KOPT-K1 (cell line): Measurements from ENCODE around the gene MYO1D.

Experiments
- H3K27ac ChIP-seq: fragments of 200-600 bp; sonication (generic); 2 replicates; pipeline ENCODE4 v1.5.1; 2016; ENCODE audit warnings: antibody characterized with exemption, mild to moderate bottlenecking, low read depth, low read length; ENCODE audit not compliant: poor library complexity, severe bottlenecking
- H3K36me3 ChIP-seq: fragments of 200-600 bp; sonication (generic); 2 replicates; pipeline ENCODE4 v1.5.1; 2017; ENCODE audit warnings: antibody characterized with exemption, mild to moderate bottlenecking, low read length, moderate library complexity; ENCODE audit not compliant: insufficient read depth
- H3K9me3 ChIP-seq: fragments of 200-600 bp; sonication (generic); 2 replicates; pipeline ENCODE4 v1.5.1; 2017; ENCODE audit warnings: antibody characterized with exemption, low read length, mild to moderate bottlenecking; ENCODE audit not compliant: insufficient read depth, poor library complexity, severe bottlenecking

The MYO1D gene

GRCh38 chr17:32772453-32773025 lies 104.4 kb downstream of the MYO1D start:
- no peaks in the 10 kb centered on the region for H3K9me3 ChIP-seq
- H3K36me3 ChIP-seq, result no peaks in the 10 kb centered on the region
- H3K27ac ChIP-seq, result no peak overlapping the region

DNA sequence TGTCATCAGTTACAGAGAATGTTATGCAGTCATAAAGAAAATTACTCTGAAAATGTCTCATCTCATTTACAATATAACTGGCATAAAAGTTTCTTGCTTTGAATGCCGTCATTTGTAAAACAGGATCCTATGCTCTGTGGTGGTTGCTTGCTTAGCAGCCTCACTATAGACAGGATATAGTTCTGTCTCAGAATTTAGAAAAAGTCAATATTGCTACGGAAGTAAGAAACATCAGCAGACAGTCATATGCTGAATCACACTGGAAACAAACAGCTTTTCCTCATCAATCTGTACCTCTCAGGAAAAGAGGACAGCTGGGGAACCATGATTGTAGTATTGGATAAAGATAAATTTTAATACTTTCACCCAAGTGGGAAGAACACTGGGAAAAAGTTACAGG lies 105.5 kb downstream of the MYO1D start:
- H3K27ac ChIP-seq, result no peak overlapping the region
- no peaks in the 10 kb centered on the region for H3K9me3 ChIP-seq

DNA sequence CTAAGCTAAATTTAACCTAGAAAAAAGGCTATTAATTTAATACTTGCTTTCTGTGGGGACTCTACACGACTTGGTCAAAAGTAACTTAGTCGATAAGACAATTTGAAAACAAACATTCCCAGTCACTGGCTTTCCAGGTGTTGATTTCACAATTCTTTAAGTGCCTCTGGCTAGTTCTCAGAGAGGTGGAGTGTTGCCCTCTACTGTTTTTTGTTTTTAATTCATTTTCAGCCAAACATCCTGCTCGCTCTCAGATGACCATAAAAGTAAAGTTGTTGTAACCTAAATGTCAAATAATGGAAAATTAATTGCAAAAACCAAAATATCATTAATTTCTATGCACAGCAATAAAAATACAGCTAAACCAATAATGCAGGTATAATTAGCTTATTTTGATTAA lies 107.1 kb downstream of the MYO1D start:
- H3K27ac ChIP-seq, result no peak overlapping the region
- no peaks in the 10 kb centered on the region for H3K36me3 ChIP-seq
- H3K9me3 ChIP-seq, result no peaks in the 10 kb centered on the region

More for the DNA sequence above, 105.5 kb downstream of the MYO1D start:
- H3K36me3 ChIP-seq, result no peaks in the 10 kb centered on the region

DNA sequence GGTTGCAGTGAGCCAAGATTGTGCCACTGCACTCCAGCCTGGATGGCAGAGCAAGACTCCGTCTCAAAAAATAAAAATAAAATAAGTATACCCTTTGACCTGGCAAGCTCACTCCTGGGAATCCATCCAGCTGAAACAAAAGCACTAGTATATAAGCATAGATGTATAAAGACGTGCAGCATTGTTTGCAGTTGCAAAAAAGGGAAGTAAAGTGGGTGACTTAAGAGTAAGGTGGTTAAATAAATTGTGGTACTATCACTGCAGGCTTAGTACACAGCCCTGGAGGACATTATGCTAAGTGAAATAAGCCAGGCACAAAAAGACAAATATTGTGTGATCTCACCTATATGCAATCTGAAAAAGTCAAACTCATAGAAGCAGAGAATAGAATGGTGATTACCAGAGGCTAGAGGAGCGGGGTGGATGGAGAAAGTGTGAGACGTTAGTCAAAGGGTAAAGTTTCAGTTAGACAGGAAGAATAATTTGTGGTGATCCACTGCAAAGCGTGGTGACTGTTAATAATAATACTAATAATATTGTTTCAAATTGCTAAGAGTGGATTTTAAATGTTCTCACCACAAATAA lies 113.0 kb downstream of the MYO1D start:
- Histone ChIP-seq H3K9me3 (no peaks in the 10 kb centered on the region), H3K27ac (no peak overlapping the region), H3K36me3 (no peaks in the 10 kb centered on the region)

DNA sequence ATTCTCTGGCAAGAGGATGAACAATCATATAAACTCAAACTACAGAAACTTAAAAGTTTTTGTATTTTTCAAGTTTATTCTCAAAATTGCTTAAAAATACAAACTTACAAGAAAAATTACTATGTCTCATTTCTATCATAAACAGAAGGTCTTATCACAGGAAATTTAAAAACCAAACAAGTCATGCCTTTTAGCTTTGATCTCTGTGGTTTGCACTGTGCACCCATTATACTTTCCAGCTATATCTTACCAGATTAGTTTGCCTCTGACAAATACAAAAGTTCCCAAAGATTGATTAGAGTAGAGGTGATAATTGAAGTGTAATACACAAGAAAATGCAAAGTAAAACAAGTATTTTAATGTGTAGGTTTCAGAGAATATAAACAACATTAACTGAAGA lies 117.4 kb downstream of the MYO1D start:
- H3K36me3 ChIP-seq, result no peaks in the 10 kb centered on the region
- no peaks in the 10 kb centered on the region for H3K9me3 ChIP-seq
- no peak overlapping the region for H3K27ac ChIP-seq

- Histone ChIP-seq H3K36me3 (no peaks in the 10 kb centered on the region), H3K27ac (no peak overlapping the region), H3K9me3 (no peaks in the 10 kb centered on the region)
These were observed 119.0 kb downstream of the MYO1D start for GRCh38 chr17:32757963-32758362.

DNA sequence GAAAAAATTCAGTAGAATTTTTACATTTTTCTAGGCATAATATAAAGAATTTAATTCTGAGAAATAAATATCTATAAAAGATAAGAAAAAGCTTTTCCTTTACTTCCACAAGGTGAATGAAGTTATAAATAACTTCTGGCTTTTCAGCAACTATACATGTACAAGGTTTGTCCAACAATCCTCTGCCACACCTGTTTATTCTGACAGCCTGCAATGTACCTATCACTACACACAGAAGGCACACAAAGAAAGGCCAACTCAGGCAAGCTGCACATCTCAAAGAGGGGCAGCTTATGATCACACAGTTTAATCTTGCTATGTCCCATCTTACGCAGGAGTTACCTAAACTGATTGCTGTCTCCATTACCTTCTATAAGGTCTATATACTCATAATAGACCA lies 120.2 kb downstream of the MYO1D start:
- Histone ChIP-seq H3K27ac (no peak overlapping the region), H3K36me3 (no peaks in the 10 kb centered on the region), H3K9me3 (no peaks in the 10 kb centered on the region)

GRCh38 chr17:32755045-32755805 lies 121.7 kb downstream of the MYO1D start:
- no peak overlapping the region for H3K27ac ChIP-seq
- H3K36me3 ChIP-seq, result no peaks in the 10 kb centered on the region
- H3K9me3 ChIP-seq, result no peaks in the 10 kb centered on the region

- H3K27ac ChIP-seq, result no peak overlapping the region
- H3K9me3 ChIP-seq, result no peaks in the 10 kb centered on the region
- H3K36me3 ChIP-seq, result no peaks in the 10 kb centered on the region
These were observed 124.0 kb downstream of the MYO1D start for GRCh38 chr17:32752934-32753333.

- Histone ChIP-seq H3K9me3 (no peaks in the 10 kb centered on the region), H3K27ac (no peak overlapping the region), H3K36me3 (no peaks in the 10 kb centered on the region)
These were observed 129.1 kb downstream of the MYO1D start for GRCh38 chr17:32747856-32748255.

GRCh38 chr17:32746698-32747097 lies 130.2 kb downstream of the MYO1D start:
- H3K9me3 ChIP-seq, result no peaks in the 10 kb centered on the region
- H3K36me3 ChIP-seq, result no peaks in the 10 kb centered on the region
- no peak overlapping the region for H3K27ac ChIP-seq

- Histone ChIP-seq H3K27ac (no peak overlapping the region), H3K36me3 (no peaks in the 10 kb centered on the region)
These were observed 130.6 kb downstream of the MYO1D start for GRCh38 chr17:32746280-32746679.

DNA sequence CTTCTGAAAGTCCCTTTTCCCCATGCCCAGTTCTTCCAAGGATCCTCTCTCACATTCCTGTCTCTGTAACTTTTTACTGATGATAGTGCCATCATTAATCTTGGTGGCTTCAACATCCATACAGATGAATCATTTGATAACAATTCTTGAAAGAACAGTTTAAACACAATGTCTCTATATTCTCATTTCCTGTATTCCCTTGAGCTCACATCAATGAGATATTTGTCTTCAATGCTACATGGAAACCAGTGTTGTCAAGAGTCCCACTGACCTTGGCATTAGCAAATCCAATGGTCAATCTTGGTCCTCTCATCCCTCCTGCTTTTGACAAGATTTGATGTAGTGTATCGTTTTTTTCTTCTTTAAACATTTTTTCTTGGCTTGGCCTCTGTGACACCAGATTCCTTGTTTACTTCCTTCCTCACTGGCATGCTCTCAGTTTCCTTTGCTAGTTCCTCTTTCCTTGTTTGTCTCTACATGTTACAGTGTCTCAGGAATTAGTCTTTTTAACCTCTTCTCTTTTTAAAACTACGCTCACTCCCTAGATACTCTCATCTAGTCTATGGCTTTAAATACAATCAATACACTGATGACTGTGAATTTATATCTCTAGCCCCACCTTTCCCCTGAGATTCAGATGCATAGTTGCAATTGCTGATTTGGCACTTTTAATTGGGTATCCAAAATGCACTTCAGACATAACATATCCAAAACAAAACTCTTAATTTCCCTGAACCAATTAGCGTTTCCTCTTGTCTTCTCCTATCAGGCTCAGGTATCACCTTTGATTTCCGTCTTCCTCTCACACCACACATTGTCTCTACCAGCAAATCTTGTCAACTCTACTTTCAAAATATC lies 134.0 kb downstream of the MYO1D start:
- Histone ChIP-seq H3K9me3 (no peaks in the 10 kb centered on the region), H3K27ac (no peak overlapping the region), H3K36me3 (no peaks in the 10 kb centered on the region)

More at GRCh38 chr17:32746280-32746679, 130.6 kb downstream of the MYO1D start:
- no peaks in the 10 kb centered on the region for H3K9me3 ChIP-seq

DNA sequence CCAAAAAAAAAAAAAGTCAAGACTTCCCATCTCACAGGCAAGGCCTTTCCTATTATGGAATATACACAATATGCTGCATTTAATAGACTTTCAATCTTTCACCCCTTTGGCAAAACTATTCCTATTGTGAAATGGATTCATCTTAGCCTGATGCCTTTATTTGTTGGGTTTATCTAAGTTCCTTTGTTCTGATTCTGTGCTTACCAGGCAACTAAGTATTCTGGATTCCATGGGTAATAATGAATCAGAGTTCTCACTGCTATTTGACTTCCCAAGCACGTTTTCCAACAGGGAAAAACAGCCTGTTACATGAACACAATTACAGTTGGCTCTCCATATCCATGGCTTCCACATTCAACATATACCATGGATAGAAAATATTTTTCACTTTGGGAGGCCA lies 135.5 kb downstream of the MYO1D start:
- Histone ChIP-seq H3K36me3 (no peaks in the 10 kb centered on the region), H3K9me3 (no peaks in the 10 kb centered on the region), H3K27ac (no peak overlapping the region)

DNA sequence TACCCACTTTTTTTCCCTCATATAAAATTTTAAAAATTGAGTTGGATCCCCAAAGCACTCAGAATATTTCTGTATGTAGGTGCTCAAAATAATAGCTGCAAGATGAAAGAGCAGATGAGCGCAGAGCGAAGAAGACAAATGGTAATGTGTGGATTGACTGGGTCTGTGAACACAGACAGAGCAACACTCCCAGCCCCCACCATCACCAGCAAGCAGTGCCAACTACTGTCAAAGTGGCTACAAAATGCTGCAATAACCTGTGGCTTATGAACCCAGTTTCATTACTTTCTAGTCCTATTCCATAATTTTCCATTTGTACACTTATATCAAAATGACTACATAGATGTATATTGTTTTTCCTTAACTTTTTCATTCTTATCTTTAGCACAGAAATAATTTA lies 137.2 kb downstream of the MYO1D start:
- Histone ChIP-seq H3K36me3 (no peaks in the 10 kb centered on the region), H3K9me3 (no peaks in the 10 kb centered on the region)

More for the DNA sequence above, 137.2 kb downstream of the MYO1D start:
- H3K27ac ChIP-seq, result no peak overlapping the region
